ENCODE results near the gene CFAP161. TPM values are rescaled to one million over a fixed set of nuclear protein-coding genes. Genes with fewer than 3 reads are reported as not detected.

Gene CFAP161
- total and polyA plus RNA-seq, 7 donors: 0.03 to 0.28 TPM; not detected in 5

- no peaks in the 10 kb centered on the region for H3K9me3 ChIP-seq
- intact Hi-C loops (cut with DNase I): no loop called here
- DNase-seq (no peak), ATAC-seq (no peak)
- WGBS, 3 donors: 89% methylated on average over 5 of the region's 5 CpGs
- no peaks in the 10 kb centered on the region for H3K36me3 ChIP-seq (ENCODE audit: insufficient read depth in 1 of 2, low read depth in 1 of 2)
- peaks cover 2 to 25% (median 3%) of the 10 kb centered on the region in 3 donors for H3K27me3 ChIP-seq (ENCODE audit: insufficient read depth in 3 of 3, low read length in 2 of 3)
- no peak overlapping the region for H3K4me3 ChIP-seq
- H3K4me1 ChIP-seq: no peaks in the 10 kb centered on the region
- TF ChIP-seq CTCF (IDR thresholded peaks at IDR 0.05): no peak
- no peak overlapping the region for H3K27ac ChIP-seq
These were observed 18.8 kb upstream of the CFAP161 start for GRCh38 chr15:81115054-81115939.

- ATAC-seq (no peak), DNase-seq (no peak)
- Histone ChIP-seq H3K36me3 (ENCODE audit: insufficient read depth in 1 of 2, low read depth in 1 of 2) (no peaks in the 10 kb centered on the region), H3K27me3 (ENCODE audit: insufficient read depth in 3 of 3, low read length in 2 of 3) (peaks cover 3 to 27% (median 5%) of the 10 kb centered on the region in 3 donors), H3K27ac (no peak overlapping the region), H3K4me1 (no peaks in the 10 kb centered on the region), H3K4me3 (no peak overlapping the region), H3K9me3 (no peaks in the 10 kb centered on the region)
- TF ChIP-seq CTCF (IDR thresholded peaks at IDR 0.05): no peak
- intact Hi-C loops (cut with DNase I): no loop called here
- 73 to 83% (median 82%) methylated on average over 3 of the region's 3 CpGs for WGBS, 3 donors
These were observed 16.9 kb upstream of the CFAP161 start for GRCh38 chr15:81117136-81117535.

GRCh38 chr15:81117581-81117980, 16.5 kb upstream of the CFAP161 start:
- 80 to 86% (median 84%) methylated on average over 3 of the region's 3 CpGs for WGBS, 3 donors

GRCh38 chr15:81118361-81118760, 15.7 kb upstream of the CFAP161 start:
- Histone ChIP-seq H3K4me1 (no peaks in the 10 kb centered on the region), H3K36me3 (ENCODE audit: insufficient read depth in 1 of 2, low read depth in 1 of 2) (no peaks in the 10 kb centered on the region), H3K9me3 (no peaks in the 10 kb centered on the region), H3K27ac (no peak overlapping the region), H3K27me3 (ENCODE audit: insufficient read depth in 3 of 3, low read length in 2 of 3) (peaks cover 3 to 27% (median 5%) of the 10 kb centered on the region in 3 donors), H3K4me3 (no peak overlapping the region)
- TF ChIP-seq CTCF (IDR thresholded peaks at IDR 0.05): no peak
- 16 to 27% (median 20%) methylated on average over 42 of the region's 42 CpGs for WGBS, 3 donors
- DNase-seq (no peak), ATAC-seq (no peak)
- intact Hi-C loops (cut with DNase I): no loop called here

More at GRCh38 chr15:81117581-81117980, 16.5 kb upstream of the CFAP161 start:
- intact Hi-C loops (cut with DNase I): no loop called here
- ATAC-seq (no peak), DNase-seq (no peak)
- H3K27me3 ChIP-seq (ENCODE audit: insufficient read depth in 3 of 3, low read length in 2 of 3): peaks cover 3 to 27% (median 5%) of the 10 kb centered on the region in 3 donors
- no peak overlapping the region for H3K27ac ChIP-seq
- H3K4me3 ChIP-seq: no peak overlapping the region
- H3K36me3 ChIP-seq (ENCODE audit: insufficient read depth in 1 of 2, low read depth in 1 of 2): no peaks in the 10 kb centered on the region
- no peaks in the 10 kb centered on the region for H3K9me3 ChIP-seq
- no peaks in the 10 kb centered on the region for H3K4me1 ChIP-seq
- TF ChIP-seq CTCF (IDR thresholded peaks at IDR 0.05): no peak

Measured in psoas muscle (tissue), 8 donors.